HCT116 (cell line): Measurements from ENCODE around the gene YIPF2.

Source experiments
- CBX3 ChIP-seq: IDR thresholded peaks from 2 replicates; pipeline ENCODE4 v1.6.1; 2012; ENCODE audit warnings: low read depth
- CTCF ChIP-seq, 3 experiments: fragments of 200-600 bp in 1 of 3; sonication (generic) in 1 of 3; IDR thresholded peaks in 2 of 3; conservative IDR thresholded peaks in 1 of 3; 2 replicates each; pipeline ENCODE4 v1.5.1; 2012 to 2017; ENCODE audit warnings: low read depth in 2 of 3, low read length in 2 of 3, antibody characterized with exemption in 1 of 3, borderline replicate concordance in 1 of 3, control low read depth in 1 of 3, mild to moderate bottlenecking in 1 of 3, mixed read lengths in 1 of 3, mixed run types in 1 of 3, moderate library complexity in 1 of 3; ENCODE audit not compliant: insufficient read depth in 1 of 3
- EZH2phosphoT487 ChIP-seq: fragments of 200-600 bp; IDR thresholded peaks from 2 replicates; pipeline ENCODE4 v1.6.1; 2018; ENCODE audit warnings: antibody characterized with exemption, borderline replicate concordance
- FOSL1 ChIP-seq: IDR thresholded peaks from 2 replicates; pipeline ENCODE4 v1.6.1; 2012; ENCODE audit warnings: low read depth
- MAX ChIP-seq: IDR thresholded peaks from 2 replicates; pipeline ENCODE4 v1.6.1; 2012
- POLR2A ChIP-seq: IDR thresholded peaks from 2 replicates; pipeline ENCODE4 v1.7.0; 2011; ENCODE audit warnings: borderline replicate concordance; ENCODE audit not compliant: insufficient read depth, insufficient read length; ENCODE audit errors: extremely low read depth
- SP1 ChIP-seq: IDR thresholded peaks from 2 replicates; pipeline ENCODE4 v1.6.1; 2012; ENCODE audit warnings: low read depth
- YY1 ChIP-seq: IDR thresholded peaks from 2 replicates; pipeline ENCODE4 v1.6.1; 2011; ENCODE audit warnings: low read length, low read depth, moderate library complexity, mild to moderate bottlenecking; ENCODE audit not compliant: insufficient replicate concordance; ENCODE audit errors: extremely low read depth
- TF ChIP-seq, protein P1 (sequence below): IDR thresholded peaks from 2 replicates; pipeline ENCODE4 v1.6.1; 2012; ENCODE audit warnings: low read depth
- TF ChIP-seq, protein P2 (sequence below): IDR thresholded peaks from 2 replicates; pipeline ENCODE4 v1.6.1; 2012

DNA sequence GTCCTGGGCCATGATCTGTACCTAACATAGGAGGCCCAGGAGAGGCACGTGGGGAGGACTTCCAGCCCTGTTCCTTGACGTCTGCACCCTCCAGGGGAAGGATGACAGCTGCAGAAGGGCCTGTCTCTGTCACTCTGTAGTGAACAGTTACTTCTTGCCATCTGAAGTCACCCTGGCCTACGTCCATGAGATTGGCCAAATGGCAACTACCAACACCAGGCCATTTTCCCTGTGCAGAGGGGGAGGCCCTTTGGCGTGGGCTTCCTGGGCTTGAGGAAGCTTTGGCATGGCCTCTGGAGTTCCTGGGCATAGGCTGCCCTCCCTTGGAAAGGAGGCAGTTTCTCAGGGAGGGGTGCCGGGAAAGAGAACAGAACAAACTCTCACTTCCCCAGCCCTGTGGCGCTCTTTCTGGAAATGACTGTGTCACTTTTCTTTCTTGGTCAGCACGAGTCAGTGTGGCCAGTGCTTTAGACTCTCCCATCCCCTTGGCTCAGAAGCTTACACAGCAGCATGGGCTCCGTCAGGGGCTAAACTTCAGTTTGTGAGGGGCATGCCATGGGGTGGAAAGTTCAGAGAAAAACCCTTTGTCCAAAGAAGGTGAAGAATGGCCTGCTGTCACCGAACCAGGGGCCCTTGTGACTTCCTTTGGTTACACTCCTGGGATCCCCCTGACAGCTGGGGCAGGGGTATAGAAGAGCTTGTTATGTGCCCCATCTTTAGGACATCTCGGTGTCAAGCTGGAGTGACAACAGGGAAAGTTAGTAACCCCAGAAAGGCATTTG is 51.8 kb downstream of the YIPF2 start:
- TF ChIP-seq EZH2phosphoT487 (no peak), CTCF (IDR thresholded peaks at IDR 0.05 in 2 of 3, conservative IDR thresholded peaks at IDR 0.05 in 1 of 3; ENCODE audit: borderline replicate concordance in 1 of 3, insufficient read depth in 1 of 3, low read depth in 2 of 3, low read length in 2 of 3) (no peak), MAX (no peak), SP1 (no peak), CBX3 (no peak), YY1 (no peak), FOSL1 (no peak), POLR2A (no peak)
- TF ChIP-seq, protein P1, sequence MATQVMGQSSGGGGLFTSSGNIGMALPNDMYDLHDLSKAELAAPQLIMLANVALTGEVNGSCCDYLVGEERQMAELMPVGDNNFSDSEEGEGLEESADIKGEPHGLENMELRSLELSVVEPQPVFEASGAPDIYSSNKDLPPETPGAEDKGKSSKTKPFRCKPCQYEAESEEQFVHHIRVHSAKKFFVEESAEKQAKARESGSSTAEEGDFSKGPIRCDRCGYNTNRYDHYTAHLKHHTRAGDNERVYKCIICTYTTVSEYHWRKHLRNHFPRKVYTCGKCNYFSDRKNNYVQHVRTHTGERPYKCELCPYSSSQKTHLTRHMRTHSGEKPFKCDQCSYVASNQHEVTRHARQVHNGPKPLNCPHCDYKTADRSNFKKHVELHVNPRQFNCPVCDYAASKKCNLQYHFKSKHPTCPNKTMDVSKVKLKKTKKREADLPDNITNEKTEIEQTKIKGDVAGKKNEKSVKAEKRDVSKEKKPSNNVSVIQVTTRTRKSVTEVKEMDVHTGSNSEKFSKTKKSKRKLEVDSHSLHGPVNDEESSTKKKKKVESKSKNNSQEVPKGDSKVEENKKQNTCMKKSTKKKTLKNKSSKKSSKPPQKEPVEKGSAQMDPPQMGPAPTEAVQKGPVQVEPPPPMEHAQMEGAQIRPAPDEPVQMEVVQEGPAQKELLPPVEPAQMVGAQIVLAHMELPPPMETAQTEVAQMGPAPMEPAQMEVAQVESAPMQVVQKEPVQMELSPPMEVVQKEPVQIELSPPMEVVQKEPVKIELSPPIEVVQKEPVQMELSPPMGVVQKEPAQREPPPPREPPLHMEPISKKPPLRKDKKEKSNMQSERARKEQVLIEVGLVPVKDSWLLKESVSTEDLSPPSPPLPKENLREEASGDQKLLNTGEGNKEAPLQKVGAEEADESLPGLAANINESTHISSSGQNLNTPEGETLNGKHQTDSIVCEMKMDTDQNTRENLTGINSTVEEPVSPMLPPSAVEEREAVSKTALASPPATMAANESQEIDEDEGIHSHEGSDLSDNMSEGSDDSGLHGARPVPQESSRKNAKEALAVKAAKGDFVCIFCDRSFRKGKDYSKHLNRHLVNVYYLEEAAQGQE, result no peak
- TF ChIP-seq, protein P2, sequence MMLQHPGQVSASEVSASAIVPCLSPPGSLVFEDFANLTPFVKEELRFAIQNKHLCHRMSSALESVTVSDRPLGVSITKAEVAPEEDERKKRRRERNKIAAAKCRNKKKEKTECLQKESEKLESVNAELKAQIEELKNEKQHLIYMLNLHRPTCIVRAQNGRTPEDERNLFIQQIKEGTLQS, result no peak
